ENCODE results near the gene RIPOR1.

GRCh38 chr16:67544844-67545664 lies 16.4 kb downstream of the RIPOR1 start:
- no peak for TF ChIP-seq CTCF (IDR thresholded peaks at IDR 0.05)
- no peak for TF ChIP-seq POLR2AphosphoS5 (IDR thresholded peaks at IDR 0.05; ENCODE audit: low read depth, low read length)
